GM12864 (cell line): ENCODE data around the gene DDX1.
"Not testable (repeated sequence)": the region's sequence is repeated elsewhere in the genome, so short reads cannot be mapped to it uniquely, and the experiment has no call there.

Experiments used
- DNase-seq: peaks from one replicate; pipeline ENCODE4 v3.0.0-alpha.2; 2011; ENCODE audit warnings: low read depth
- H3K4me3 ChIP-seq: 2 replicates; pipeline ENCODE4 v1.5.1; 2011; ENCODE audit warnings: mild to moderate bottlenecking, low read depth, low read length, control low read depth
- TF ChIP-seq, protein P1 (sequence below): IDR thresholded peaks from 2 replicates; pipeline ENCODE4 v1.5.1; 2011; ENCODE audit warnings: low read depth, mild to moderate bottlenecking, moderate library complexity, low read length, control low read depth, inconsistent platforms; ENCODE audit errors: missing control alignments

Gene DDX1

DNA sequence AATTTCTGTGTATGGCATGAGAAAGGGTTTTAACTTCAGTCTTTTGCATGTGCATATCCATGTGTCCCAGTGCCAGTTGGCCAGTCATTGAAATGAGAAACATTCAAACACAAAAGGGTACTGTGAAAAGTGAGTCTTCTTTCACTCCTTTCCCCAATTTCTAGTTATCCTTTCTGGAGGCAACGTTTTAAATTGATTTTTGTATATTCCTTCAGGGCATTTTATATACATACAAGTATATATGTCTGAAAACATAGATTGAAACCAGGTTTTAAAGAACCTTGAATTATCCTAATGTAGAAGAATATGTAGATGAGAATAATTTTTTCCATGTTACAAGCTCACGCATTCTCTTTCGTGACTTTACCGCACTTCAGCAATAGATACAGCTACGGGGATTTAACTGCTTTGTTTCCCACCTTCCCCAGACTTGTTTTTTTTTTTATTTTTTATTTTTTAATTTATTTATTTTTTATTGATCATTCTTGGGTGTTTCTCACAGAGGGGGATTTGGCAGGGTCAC lies 18.8 kb downstream of the DDX1 start:
- TF ChIP-seq, protein P1, sequence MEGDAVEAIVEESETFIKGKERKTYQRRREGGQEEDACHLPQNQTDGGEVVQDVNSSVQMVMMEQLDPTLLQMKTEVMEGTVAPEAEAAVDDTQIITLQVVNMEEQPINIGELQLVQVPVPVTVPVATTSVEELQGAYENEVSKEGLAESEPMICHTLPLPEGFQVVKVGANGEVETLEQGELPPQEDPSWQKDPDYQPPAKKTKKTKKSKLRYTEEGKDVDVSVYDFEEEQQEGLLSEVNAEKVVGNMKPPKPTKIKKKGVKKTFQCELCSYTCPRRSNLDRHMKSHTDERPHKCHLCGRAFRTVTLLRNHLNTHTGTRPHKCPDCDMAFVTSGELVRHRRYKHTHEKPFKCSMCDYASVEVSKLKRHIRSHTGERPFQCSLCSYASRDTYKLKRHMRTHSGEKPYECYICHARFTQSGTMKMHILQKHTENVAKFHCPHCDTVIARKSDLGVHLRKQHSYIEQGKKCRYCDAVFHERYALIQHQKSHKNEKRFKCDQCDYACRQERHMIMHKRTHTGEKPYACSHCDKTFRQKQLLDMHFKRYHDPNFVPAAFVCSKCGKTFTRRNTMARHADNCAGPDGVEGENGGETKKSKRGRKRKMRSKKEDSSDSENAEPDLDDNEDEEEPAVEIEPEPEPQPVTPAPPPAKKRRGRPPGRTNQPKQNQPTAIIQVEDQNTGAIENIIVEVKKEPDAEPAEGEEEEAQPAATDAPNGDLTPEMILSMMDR, result no peak
- no peak for DNase-seq
- H3K4me3 ChIP-seq, result no peak overlapping the region

DNA sequence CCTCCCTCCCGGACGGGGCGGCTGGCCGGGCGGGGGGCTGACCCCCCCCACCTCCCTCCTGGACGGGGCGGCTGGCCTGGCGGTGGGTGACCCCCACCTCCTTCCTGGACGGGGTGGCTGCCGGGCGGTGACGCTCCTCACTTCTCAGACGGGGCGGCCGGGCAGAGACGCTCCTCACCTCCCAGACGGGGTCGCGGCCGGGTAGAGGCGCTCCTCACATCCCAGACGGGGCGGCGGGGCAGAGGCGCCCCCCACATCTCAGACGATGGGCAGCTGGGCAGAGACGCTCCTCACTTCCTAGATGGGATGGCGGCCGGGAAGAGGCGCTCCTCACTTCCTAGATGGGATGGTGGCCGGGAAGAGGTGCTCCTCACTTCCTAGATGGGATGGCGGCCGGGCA lies 20.4 kb downstream of the DDX1 start:
- not testable (repeated sequence) for DNase-seq, H3K4me3 ChIP-seq

DNA sequence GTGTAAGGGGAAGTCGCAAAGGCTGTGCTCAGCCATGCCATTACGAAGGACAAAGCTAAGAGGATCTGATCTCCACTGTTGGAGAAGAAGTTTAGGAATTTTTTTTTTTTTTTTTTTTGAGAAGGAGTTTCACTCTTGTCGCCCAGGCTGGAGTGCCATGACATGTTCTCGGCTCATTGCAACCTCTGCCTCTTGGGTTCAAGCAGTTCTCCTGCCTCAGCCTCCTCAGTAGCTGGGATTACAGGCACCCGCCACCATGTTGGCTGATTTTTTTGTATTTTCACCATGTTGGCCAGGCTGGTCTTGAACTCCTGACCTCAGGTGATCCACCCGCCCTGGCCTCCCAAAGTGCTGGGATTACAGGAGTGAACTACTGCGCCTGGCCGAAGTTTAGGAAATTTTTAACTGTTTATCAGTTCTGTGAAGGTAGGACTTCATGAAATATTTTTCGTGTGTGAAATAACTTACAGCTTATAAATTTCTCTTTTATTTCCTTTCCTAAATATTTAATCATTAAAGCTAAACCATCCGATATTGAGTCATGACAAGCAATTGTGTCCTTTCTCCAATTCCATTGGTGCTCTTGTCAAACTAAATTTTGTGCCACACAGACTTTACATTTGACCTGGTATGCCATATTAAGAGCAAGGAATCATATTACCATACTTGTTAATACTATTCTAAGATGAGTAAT lies 22.2 kb downstream of the DDX1 start:
- no peak for DNase-seq
- H3K4me3 ChIP-seq, result no peak overlapping the region
- TF ChIP-seq, protein P1, result no peak

DNA sequence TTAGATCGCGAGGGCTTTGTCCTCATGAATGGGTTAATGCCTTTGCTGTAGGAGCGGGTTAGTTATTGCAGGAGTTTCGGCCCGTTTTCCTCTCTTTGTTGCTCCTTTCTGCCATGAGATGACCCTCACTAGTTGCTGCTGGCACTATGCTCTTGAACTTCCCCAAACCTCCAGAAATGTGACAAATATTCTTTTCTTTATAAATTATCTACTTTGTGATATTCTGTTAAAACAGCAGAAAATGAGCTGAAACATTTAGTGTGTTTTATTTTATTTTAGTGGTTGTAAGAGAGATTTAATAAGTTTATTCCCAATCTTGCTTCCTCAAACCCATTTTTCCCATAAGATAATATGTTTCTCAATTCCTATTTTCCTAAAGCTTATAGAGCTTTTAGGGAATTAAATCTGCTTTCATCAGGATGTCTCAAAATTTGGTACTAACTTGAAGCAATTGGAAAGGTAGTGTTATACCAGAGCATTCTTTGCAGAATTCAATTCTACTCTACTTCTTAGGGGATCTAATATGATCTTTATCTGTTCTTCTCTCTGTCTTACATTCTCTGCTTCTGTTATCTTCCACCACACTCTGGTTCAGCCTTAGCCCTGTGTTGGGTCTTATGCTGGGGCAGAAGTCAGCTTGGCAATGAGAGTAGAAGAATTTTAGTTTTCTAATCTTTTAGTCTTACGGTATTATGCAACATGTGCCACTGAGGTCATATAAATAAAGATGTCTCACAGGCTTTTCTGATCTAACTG lies 23.1 kb downstream of the DDX1 start:
- no peak for DNase-seq
- TF ChIP-seq, protein P1, result no peak
- H3K4me3 ChIP-seq, result no peak overlapping the region

DNA sequence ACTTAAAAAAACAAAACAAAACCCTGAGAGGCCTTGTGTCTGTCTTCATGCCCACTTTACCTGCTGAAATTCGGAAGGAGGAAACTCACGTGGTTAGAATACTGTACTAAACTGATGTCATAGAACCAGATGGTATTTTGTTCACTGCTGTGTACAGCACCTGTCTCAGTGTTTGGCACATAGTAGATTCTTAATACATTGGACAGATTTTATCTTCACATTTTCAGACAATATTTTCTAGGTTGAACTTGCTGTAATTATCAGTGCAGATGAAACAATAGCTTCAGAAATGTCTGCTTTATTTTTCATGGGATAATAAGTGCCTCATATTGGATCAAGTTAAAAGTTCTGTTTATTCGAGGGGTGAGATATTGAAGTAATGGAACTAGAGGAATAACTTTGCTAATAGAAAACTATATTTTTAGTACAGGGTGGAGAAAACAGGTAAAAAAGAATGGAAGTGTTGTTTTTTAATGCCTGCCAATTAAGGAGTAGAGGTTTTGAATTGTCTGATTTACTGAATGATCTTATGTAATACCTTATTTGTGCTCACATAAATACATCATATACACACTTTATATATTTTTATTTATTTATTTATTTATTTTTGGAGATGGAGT lies 23.7 kb downstream of the DDX1 start:
- TF ChIP-seq, protein P1, result no peak
- no peak for DNase-seq
- no peak overlapping the region for H3K4me3 ChIP-seq

DNA sequence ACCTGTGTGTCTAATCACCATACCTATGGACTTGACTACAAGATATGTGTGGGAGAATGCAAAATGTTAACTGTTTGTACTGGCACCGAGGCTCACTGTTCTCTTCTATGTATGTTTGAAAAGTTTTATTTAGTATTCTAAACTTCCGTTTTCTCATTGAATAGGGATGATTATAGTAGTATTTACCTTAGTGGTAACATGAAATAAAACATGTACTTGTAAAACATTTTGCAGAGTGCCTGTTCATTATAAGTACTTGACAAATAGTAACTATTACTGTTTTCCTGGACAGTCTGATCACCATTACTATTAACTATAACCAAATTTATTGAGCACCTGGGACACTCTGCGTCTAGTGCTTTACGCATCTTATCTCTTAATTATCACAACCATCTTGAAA lies 24.8 kb downstream of the DDX1 start:
- TF ChIP-seq, protein P1, result no peak
- H3K4me3 ChIP-seq, result no peak overlapping the region
- DNase-seq, result no peak
